Adrenal gland (tissue), 5 donors: Measurements from ENCODE around the gene HMGCLL1.

ENCODE experiments used
- CTCF ChIP-seq, 6 experiments: fragments of 450-650 bp in 4 of 6; fragments of 200-600 bp in 2 of 6; sonication (generic) in 1 of 6; IDR thresholded peaks; 1 replicate in 5 of 6; 2 replicates in 1 of 6; pipeline versions ENCODE4 v1.5.1 to v1.8.0; 2016 to 2021; ENCODE audit warnings: antibody characterized with exemption in 6 of 6, mild to moderate bottlenecking in 2 of 6, moderate library complexity in 1 of 6
- POLR2A ChIP-seq, 2 donors: fragments of 450-650 bp; IDR thresholded peaks; one replicate each; pipeline ENCODE4 v1.6.1; 2017; ENCODE audit warnings: antibody characterized with exemption in 2 of 2, mild to moderate bottlenecking in 2 of 2, moderate library complexity in 1 of 2
- donor health status: DM: no; HTN: no; CAD: no.

GRCh38 chr6:55560290-55560885 lies 18.6 kb downstream of the HMGCLL1 start:
- TF ChIP-seq CTCF (IDR thresholded peaks at IDR 0.05): no peak
- no peak for TF ChIP-seq POLR2A (IDR thresholded peaks at IDR 0.05)
